ENCODE data around the gene PPP1R14C.

PPP1R14C gene

DNA sequence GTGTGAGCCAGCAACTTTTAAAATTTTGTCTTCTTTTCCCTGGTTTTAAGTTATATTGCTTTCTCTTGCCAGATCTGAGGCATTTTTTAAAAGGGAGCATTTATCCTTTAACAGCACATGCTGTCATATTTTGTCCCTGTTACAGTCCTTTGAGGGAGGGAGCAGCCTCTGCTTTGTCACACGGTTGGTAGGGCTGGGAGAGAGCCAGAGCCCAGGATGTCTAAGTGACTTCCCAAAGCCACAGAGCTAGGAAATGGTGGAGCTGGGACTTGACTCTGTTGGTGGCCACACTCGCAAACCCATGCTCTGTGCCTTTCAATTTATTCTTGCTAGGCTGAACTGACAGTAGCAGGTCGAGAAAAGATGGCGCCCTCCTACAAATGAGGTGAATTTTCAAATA, 145.6 kb downstream of the PPP1R14C start:
- in situ Hi-C loops (cut with MboI; ENCODE audit: low sequenced_read_pairs): no loop called here

DNA sequence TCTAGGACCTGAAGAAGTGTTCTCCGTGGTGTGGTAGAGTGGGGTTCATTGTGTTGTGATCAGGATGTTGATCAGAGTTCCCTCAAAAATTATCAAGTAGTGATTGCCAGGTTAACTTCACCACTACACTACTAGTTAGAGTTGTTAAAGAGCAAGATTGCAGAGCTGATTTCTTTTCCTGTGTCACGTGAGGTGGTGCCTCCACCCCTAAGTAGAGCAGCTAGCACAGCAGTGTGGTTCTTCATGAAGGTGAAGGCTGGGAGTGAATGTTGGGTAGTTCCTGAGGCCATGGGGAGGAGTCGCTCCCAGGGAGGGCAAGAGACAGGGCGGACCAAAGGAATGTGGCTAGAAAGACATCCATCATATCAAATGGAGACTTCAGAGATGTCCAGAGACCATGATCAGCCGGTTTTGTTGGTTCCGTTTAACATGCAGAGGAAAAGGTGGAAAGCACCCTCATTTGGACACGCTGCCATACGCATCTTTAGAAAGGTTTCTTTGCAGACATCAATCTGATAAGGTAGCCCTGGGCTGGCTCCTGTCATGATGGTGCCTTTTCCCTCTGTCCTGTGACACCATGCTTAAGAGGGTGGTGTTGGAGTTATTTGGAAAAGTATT, 146.7 kb downstream of the PPP1R14C start:
- in situ Hi-C loops (cut with MboI; ENCODE audit: low sequenced_read_pairs): no loop called here

DNA sequence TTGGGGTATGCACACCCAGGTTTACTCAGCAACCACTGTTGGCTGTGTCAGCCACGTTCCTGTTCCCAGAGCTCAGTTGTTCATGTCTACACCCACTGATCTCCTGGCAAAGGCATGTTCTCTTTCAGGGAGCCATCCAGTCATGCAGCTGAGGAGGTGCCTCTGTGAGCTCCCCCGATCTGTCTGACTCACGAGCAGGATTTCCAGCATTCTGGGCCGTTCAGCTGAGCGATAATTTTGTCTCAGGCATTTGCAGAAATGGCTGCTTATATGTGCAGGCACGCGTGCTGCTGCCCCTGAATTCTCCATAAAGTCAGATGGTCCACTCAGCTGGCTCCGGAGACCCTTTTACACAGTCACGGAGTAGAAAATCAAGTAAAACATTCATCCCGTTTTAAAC, 147.6 kb downstream of the PPP1R14C start:
- in situ Hi-C loops (cut with MboI; ENCODE audit: low sequenced_read_pairs): no loop called here

DNA sequence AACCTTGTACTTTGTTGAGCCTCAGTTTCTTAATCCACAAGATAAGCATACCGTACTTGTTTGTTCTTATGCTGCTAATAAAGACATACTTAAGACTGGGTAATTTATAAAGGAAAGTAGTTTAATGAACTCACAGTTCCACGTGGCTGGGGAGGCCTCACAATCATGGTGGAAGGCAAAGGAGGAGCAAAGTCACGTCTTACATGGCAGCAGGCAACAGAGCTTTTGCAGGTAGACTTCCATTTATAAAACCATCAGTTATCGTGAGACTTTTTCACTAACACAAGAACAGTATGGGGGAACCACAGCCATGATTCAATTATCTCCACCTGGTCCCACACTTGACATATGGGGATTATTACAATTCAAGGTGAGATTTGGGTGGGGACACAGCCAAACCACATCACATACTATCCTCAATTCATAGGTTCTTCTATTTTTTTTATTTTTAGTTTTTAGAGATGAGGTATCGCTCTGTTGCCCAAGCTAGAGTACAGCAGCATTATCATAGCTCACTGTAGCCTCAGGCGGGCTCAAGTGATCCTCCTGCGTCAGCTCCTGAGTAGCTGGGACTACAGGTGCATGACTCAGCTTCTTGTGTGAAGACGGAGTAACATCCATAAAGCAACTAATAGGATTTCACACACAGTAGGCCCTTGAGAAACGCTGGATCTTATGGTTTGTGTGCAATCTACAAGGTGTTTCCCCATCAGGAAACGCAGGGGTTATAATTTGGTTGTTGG, 149.3 kb downstream of the PPP1R14C start:
- in situ Hi-C loops (cut with MboI; ENCODE audit: low sequenced_read_pairs): no loop called here

DNA sequence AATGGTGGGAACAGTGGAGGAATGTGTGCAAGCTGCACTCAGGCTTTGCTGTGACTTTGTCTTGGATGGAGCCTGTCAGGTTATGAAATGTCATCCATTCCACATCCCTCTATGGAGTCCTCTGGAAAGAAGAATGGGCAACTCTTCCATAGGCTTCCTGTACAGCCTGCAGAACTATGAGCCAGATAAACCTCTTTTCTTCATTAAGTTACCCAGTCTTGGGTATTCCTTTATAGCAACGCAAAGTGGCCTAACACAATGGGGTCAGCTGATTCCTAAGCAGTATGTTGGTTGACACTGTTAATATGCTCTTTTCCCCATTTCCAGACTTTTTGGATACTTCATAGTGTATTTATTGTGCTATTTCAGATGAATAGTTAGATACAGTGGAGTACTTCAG, 150.2 kb downstream of the PPP1R14C start:
- in situ Hi-C loops (cut with MboI; ENCODE audit: low sequenced_read_pairs): no loop called here

DNA sequence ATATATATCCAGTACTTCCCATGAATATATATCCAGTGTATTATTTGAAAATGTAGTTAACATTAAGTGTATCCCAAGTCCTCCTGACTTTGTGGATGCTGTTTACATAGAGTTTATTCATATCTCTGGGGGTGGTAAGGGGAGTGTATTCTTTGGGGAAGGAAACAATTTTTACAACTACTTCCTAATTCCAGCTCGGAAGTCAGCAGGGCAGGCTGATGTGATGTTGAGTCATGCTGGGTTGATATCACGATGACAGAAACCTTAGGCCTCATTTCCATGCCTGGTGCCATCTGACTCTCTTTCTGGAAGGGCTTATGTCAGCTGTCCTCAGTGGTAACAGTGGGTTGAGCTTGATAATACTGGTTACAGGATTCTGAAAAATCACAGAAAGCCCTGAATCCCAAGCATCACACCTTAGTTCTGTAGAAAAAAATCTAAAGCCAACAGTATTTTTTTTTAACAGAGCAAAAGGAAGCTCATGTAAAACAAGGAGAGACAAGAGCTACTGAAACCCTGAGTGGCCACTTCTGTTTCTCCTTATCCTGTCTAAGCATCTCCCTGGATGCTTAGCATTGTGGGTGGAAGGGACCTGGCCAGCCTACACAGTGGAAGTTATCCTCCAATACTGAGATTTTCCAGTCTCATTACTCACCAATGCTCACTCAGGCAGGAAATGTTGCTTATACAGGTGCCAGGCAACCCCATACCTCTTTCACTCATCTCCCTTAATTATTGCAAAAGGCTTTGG, 150.8 kb downstream of the PPP1R14C start:
- in situ Hi-C loops (cut with MboI; ENCODE audit: low sequenced_read_pairs): no loop called here

DNA sequence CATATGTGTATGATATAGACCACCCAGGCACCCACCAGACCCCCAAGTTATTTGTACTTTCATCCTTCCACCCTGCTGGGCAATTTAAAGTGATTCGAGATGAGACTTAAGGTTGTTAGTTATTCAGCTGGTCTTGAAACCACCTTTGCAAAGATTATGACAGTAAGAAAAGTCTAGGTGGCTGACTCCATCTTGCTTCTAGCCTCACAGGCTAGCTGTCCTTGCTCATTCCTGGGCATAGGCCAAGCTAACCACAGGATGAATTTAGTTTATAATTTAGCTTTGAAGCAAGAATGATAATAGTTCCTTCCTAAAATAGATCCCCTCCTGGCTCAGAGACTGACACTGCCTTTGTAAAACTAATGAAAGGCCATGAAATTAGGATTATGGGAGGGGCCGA, 154.0 kb downstream of the PPP1R14C start:
- in situ Hi-C loops (cut with MboI; ENCODE audit: low sequenced_read_pairs): no loop called here

DNA sequence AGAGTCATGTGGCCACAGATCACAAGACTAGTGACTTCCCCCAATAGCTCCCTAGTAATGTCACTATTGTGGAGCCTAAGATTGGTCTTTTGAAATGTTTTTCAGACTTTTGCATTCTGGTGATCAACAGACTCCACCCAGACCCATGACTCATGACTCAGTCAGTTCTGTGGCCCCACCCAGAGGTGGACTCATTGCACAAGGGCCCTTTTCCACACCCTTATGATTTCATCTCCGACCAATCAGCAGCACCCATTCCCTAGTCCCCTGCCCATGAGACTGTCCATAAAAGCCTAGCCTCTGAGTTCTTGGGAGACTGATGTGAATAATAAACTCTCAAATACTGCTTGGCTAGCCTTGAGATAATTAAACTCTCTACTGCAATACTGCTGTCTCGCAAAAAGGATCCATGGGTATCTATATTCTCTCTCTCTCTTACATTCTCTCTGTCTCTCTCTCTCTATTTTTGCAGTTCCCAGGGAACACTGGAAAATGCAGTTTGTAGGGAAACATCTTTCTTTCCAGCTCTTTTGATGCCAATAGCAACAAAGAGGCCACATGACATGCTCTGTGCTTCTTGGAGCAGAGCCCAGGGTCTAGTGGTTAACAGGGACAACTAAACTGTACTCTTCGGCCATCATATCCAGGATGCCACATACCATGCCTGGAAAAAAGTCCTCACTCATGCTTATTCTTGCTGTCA, 154.6 kb downstream of the PPP1R14C start:
- in situ Hi-C loops (cut with MboI; ENCODE audit: low sequenced_read_pairs): no loop called here

DNA sequence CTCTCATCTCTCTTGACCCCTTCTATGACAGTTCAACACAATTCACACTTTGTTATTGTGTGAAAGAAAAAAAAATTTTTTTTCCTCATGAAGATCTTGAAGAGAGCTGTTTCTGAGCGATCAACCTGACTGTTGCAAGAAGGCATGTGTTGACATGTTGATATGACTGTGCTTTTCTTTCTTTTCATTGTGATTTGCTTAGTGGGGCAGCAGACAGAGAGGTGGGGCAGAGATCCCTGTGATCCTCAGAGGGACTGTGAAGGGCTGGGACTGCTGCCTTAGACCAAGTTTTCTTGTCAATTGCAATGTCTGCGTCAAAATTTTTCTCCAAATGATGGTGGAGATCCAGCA, 155.2 kb downstream of the PPP1R14C start:
- in situ Hi-C loops (cut with MboI; ENCODE audit: low sequenced_read_pairs): no loop called here

DNA sequence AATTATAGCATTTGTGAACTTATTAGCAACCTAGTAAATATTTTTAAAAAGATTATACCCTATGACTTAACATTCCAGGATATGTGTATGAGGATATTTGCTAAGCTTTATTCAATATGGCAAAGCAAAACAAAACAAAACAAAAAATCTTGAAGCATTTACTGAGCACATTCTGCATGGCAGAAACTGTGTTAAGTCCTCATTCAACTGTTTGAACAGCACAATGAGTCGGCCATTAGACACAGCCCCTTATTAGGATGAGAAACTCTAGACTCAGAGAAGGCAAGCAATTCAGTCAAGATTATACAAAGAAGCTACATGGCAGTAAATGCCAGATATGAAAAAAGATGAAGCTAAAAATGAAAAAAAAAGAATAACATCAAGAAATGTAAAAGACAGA, 155.8 kb downstream of the PPP1R14C start:
- in situ Hi-C loops (cut with MboI; ENCODE audit: low sequenced_read_pairs): no loop called here
